LNCAP (cell line): ENCODE results near the gene OCEL1.

ENCODE experiments used
- CTCF ChIP-seq: fragments of 450-650 bp; IDR thresholded peaks from 2 replicates; pipeline ENCODE4 v1.5.1; 2017; ENCODE audit warnings: mild to moderate bottlenecking

Gene OCEL1

GRCh38 chr19:17229890-17230289 lies 3.9 kb downstream of the OCEL1 start:
- TF ChIP-seq CTCF = no peak

GRCh38 chr19:17232258-17232657 lies 6.2 kb downstream of the OCEL1 start:
- TF ChIP-seq CTCF = no peak

- no peak for TF ChIP-seq CTCF
Measured at GRCh38 chr19:17234911-17235299, 8.9 kb downstream of the OCEL1 start.

GRCh38 chr19:17235300-17235970 lies 9.4 kb downstream of the OCEL1 start:
- peak; percentile 53 for TF ChIP-seq CTCF

- TF ChIP-seq CTCF = no peak
Measured at GRCh38 chr19:17235971-17236777, 10.1 kb downstream of the OCEL1 start.

GRCh38 chr19:17236811-17237543 lies 11.0 kb downstream of the OCEL1 start:
- no peak for TF ChIP-seq CTCF

- no peak for TF ChIP-seq CTCF
Measured at GRCh38 chr19:17237747-17238706, 12.0 kb downstream of the OCEL1 start.
